Activated T-helper 1 cell treated with Interleukin-2 at 50 U/mL for 16 hours (primary cell): Measurements from ENCODE around the gene HNRNPAB.

Experiments used
- DNase-seq: peaks from one replicate; pipeline ENCODE4 v3.0.0-alpha.2; 2020; ENCODE audit warnings: low read depth

The HNRNPAB gene

GRCh38 chr5:178204182-178204934 lies at the start of gene HNRNPAB:
Gene HNRNPAB (plus strand): TSS chr5:178204533. CDS start chr5:178204838, 305 bp downstream.
- peak; percentile 92 for DNase-seq

- DNase-seq = no peak
Observed at GRCh38 chr5:178155065-178155464, 49.3 kb upstream of the HNRNPAB start.

GRCh38 chr5:178160176-178160575 lies 44.2 kb upstream of the HNRNPAB start:
- DNase-seq = no peak

DNA sequence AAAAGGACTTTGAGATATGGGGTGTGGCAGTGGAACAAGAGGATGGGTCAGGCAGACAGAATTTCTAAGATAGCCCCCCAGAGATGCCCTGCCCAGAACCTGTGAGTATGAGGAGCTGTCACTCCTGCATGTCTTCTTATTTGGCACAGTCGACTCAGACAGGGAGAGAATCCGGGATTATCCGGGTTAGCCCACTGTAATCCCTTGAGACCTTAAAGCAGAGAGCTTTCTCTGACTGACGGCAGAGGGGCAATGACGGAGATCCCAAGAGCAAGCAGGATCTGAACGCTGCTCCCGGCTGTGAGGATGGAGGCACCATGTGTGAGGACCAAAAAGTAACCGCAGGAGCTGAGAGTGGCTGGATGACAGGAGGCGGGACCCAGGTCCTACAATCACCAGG lies 41.9 kb upstream of the HNRNPAB start:
- DNase-seq = no peak

DNA sequence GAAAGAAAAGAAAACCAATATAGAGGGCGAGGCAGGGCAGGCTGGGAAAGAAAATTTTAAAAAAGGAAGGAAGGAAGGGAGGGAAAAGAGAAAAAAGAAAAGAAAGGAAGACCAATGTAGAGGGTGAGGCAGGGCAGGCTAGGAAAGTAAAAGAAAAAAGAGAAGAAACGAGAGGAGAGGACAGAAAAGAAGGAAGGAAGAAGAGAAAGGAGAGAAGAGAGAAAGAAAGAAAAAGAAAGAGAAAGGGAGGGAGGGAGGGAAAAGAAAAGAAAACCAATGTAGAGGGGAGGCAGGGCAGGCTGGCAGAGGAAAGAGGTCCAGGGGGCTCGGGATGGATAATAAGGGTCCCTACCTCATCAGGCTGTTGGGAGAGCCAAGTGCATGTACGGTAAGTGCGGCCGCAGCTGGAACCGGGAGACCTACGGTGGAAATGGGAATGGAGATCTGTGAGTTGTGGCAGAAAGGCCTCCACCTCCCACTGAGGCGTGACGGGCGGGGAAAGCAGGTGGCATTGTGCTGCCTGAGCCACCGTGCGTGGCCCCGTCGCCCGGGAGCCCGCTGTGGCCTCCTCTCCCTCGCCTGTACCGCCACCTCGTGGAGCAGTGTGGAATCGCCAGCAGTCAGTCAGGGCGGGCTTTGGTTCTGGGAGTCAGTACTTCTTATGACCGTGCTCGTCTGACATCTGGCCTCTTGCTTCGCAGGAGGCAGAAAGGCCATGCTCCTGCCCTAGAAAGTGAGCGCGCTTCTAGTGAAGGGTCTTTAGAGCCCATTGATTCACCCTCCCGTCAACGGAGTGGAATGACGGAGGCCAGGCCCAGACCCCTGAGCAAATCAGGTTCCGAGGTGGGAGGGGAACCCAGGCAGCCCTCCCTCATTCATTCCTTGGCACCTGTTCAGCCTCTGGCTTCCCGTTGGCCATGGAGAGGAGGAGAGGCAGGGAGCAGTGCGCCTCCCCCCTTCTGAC lies 40.3 kb upstream of the HNRNPAB start:
- peak; percentile 83 for DNase-seq

DNA sequence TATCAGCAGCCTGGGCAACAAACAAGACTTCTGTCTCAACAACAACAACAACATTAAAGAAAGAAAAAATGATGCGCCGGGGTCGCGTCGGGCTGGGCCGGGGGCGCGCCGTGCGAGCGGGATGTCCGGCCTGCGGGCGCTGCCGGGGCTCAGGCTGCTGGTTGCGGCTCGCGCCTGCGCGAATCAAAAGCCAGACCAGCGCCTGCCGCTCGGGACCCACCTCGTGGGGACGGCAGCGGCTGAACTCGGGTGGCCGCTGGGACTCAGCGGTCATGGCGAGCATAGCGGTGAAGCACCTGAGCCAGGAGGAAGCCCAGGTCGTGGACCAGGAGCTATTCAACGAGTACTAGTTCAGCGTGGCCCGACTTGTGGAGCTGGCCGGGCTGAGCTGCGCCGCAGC lies 38.8 kb upstream of the HNRNPAB start:
- no peak for DNase-seq

DNA sequence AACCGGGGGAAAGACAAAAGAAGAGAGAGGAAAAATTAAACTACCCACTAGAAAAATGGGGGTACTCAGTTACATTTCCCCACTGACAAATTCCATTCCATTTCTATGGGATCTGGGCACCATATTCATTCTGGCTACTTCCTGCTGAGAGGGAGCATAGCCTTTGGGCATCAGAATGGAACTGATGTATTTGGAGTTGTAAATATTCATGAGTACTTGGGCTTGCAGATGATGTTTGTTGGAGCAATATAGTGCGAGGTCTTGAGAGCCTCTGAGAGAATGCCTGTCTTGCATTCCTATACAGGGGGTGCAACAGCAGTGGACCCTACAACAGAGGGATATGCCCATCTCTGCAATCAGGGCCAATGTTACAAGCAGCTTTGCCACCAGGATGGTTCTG lies 33.9 kb upstream of the HNRNPAB start:
- DNase-seq = no peak

GRCh38 chr5:178174456-178174855 lies 29.9 kb upstream of the HNRNPAB start:
- DNase-seq = no peak

- DNase-seq = no peak
Observed at GRCh38 chr5:178176791-178177190, 27.5 kb upstream of the HNRNPAB start.

- no peak for DNase-seq
Observed at GRCh38 chr5:178177569-178177968, 26.8 kb upstream of the HNRNPAB start.

- DNase-seq = no peak
Observed at GRCh38 chr5:178180141-178180863, 24.0 kb upstream of the HNRNPAB start.

DNA sequence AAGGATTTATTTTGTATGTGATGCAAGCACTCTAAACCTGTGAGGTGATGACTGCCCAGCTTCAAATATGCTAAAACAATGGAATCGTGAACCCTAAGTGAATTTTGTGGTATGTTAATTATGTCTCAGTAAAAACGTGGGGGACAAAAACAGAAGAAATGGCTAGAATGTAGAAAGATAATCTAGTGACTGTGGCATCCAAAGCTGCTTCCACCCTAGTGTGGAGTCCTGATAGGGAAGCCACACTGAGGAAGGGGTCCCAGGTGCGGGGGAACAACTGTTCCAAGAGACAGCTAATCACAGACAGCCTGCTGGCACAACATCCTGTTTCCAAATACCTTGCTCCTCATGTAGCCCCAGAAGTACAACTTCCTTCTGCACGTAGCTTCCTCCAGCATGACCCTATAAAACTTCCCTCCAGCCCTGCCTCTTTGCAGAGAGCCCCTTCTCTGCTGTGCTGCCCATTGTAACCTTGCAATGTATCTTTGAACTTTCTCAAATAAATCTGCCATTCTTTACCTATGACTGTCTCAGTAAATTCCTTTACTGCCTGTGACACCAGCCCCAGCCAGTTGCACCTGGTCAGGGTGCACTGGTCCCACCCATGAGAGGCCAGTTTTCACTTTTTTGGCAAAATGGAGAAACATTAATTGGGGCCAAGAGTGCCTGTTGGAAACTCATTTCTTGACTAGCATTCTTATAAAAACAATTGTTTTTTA lies 22.0 kb upstream of the HNRNPAB start:
- no peak for DNase-seq

GRCh38 chr5:178186427-178186826 lies 17.9 kb upstream of the HNRNPAB start:
- no peak for DNase-seq

DNA sequence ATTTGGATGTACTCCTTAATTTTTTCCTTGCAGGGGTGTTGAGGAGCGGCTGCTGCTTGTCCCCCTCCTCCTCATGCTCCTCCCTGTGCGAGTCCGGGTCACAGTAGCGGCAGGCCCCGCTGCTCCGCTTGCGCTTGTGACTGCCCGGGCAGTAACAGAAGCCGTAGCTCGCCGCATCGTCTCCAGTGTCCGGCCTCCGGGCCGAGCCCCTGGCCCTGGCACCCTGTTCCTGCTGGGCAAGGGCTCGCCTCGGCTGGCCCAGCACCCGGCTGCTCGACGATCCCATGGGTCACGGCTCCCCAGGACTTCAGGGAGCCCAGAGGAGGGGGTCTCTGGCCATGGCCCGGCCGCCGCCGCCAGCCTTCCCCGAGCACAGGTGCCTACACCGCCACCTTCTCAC lies 17.3 kb upstream of the HNRNPAB start, which contains the start of gene GMCL2:
Gene GMCL2 (minus strand): TSS at position 358 of the 400 bp plus-strand sequence. CDS start 72 bp downstream, at position 286.
- no peak for DNase-seq

DNA sequence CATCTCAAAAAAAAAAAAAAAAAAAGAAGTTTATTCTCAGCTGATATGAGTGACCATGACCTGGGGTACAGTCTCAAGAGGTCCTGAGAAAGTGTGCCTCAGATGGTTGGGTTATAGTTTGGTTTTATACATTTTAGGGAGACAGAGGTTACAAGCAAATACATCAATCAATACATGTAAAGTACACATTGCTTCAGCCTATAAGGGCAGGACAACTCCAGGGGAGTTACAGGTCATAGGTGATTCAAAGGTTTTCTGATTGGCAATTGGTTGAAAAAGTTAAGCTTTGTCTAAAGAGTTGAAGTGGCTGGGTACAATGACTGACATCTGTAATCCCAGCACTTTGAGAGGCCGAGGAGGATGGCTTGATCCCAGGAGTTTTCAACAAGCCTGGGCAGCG lies 14.9 kb upstream of the HNRNPAB start:
- no peak for DNase-seq

DNA sequence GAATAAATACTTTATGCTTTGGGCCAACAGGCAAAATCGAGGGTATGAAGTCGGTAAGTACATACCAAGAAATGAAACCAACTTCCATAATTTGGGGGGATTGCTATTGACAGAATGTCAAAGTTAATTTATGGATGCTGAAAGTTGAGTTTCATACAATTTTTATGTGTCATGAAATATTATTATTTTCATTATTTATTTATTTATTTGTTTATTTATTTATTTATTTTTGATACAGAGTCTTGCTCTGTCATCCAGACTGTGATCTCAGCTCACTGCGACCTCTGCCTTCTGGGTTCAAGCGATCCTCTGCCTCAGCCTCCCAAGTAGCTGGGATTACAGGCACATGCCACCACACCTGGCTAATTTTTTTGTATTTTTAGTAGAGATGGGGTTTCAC lies 12.7 kb upstream of the HNRNPAB start:
- no peak for DNase-seq

GRCh38 chr5:178192244-178192643 lies 12.1 kb upstream of the HNRNPAB start:
- no peak for DNase-seq

GRCh38 chr5:178192787-178193186 lies 11.5 kb upstream of the HNRNPAB start:
- no peak for DNase-seq

DNA sequence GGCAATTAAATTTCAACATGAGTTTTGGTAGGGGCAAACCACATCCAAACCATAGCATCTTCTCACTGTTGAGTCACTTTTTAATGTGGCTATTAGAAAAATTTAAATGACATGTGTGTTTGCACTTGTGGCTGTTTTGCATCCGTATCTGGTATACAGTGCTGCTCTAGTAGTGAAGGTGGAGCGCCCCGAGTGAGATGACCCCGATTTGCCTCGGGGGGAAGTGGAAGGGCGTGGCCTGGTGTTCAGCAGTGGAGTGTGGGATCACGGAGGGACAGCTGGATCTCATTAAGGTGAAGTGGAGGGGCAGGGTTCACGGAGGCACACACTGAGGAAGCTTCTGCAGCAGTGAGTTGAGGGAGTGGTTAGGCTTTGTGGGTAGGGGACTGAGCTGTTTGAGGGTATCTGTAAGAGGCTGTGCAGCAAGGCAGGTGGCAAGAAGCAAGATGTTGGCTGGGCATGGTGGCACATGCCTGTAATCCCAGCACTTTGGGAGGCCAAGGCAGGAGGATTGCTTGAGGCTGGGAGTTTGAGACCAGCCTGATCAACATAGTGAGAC lies 11.0 kb upstream of the HNRNPAB start:
- no peak for DNase-seq

DNA sequence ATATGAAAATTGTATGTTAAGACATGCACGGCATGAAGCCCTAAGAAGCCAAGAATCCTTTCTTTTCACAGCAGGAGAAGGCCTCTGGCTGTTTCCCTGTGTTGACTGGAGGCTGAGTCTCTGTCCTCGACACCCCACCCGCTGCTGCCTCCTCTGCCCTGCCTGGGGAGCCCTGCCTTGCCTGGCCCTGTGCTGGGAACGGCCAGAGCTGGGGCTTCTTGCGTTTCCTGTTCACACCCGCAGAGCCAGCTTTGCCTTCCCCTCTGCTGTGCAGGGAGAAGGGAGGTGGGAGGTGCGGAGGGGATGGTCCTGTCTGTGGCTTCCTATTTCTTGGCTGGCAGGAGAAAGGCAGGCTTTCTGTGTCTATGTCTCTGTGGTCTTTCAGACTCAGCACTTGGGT lies 10.3 kb upstream of the HNRNPAB start:
- DNase-seq = no peak

DNA sequence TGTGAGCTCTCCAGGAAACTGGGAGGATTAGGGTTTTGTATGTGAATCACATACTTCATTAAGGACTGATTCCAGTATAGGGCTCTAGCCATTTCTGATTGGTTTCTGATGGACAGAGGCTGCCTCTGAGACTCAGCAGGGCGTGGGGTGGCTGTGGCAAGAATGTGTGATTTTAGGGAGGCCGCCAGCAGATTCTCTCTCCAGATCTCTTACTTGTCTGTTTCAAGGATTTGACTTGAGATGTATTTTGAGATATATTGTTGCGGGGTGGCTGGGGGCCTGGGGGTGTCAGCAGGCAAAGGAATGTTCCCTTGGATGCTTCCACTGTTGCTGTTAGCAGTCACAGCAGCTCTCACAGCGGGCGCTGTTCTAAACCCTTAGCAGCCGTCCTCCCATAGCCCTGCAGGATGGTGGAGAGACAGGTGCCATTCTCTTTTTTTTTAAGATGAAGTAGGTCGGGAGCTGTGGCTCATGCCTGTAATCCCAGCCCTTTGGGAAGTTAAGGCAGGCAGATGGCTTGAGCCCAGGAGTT lies 8.0 kb upstream of the HNRNPAB start:
- no peak for DNase-seq
